MCF 10A (cell line): Measurements from ENCODE around the gene SUV39H1. TPM values are rescaled to one million over a fixed set of nuclear protein-coding genes. Genes with fewer than 3 reads are reported as not detected.

Experiments
- BruUV-seq: library from RNA; stranded (reverse); fragments of 400-500 nt; replicated peaks from 2 replicates; lab custom pipeline; 2021; lab: Mats Ljungman, UMichigan
- CTCF ChIA-PET: fragments of 300-600 bp; sonication (Branson Sonifier 250); formaldehyde crosslinking; extraction: SDS; loops from one replicate; lab custom pipeline; 2021; ENCODE audit warnings: antibody characterized with exemption, inconsistent platforms; lab: Yijun Ruan, JAX
- POLR2A ChIA-PET: fragments of 300-600, 350-650 bp; sonication (Branson Sonifier 250); formaldehyde crosslinking; extraction: SDS; loops from one replicate; lab custom pipeline; 2020; ENCODE audit warnings: antibody characterized with exemption, inconsistent platforms; lab: Yijun Ruan, JAX
- DNase-seq: peaks from one replicate; pipeline ENCODE4 v3.0.0-alpha.2; 2018; ENCODE audit not compliant: unreplicated experiment
- H3K27ac Mint-ChIP-seq: one replicate; pipeline ENCODE4 v1.8.0; 2022; ENCODE audit warnings: mild to moderate bottlenecking, low read depth, mixed read lengths; ENCODE audit not compliant: unreplicated experiment
- H3K27me3 Mint-ChIP-seq: one replicate; pipeline ENCODE4 v1.8.0; 2022; ENCODE audit warnings: mixed read lengths; ENCODE audit not compliant: insufficient read depth, unreplicated experiment
- H3K36me3 Mint-ChIP-seq: one replicate; pipeline ENCODE4 v1.8.0; 2022; ENCODE audit warnings: mild to moderate bottlenecking, moderate library complexity, mixed read lengths; ENCODE audit not compliant: insufficient read depth, unreplicated experiment
- H3K4me1 Mint-ChIP-seq: one replicate; pipeline ENCODE4 v1.8.0; 2022; ENCODE audit warnings: mixed read lengths; ENCODE audit not compliant: insufficient read depth, unreplicated experiment
- H3K4me3 Mint-ChIP-seq: one replicate; pipeline ENCODE4 v1.8.0; 2022; ENCODE audit warnings: mild to moderate bottlenecking, moderate library complexity, mixed read lengths; ENCODE audit not compliant: unreplicated experiment
- H3K9me3 Mint-ChIP-seq: one replicate; pipeline ENCODE4 v1.8.0; 2022; ENCODE audit warnings: mixed read lengths; ENCODE audit not compliant: unreplicated experiment
- intact Hi-C: fragments of 100-400 bp; cut with micrococcal nuclease; formaldehyde crosslinking; loops from 2 replicates; pipeline ENCODE4 v1.14.1; 2022
- total RNA-seq: library from RNA; stranded (reverse); gene quantifications from 2 replicates; pipeline ENCODE4 v1.2.3, GENCODE V29; 2022
- TF ChIP-seq, protein P1 (sequence below): fragments of 200-600 bp; IDR thresholded peaks from one replicate; pipeline ENCODE4 v1.8.0; 2022; ENCODE audit warnings: antibody characterized with exemption, mild to moderate bottlenecking; ENCODE audit not compliant: unreplicated experiment

SUV39H1 gene
- total RNA-seq, 1 experiment from 2014 or later = 8.7 TPM

DNA sequence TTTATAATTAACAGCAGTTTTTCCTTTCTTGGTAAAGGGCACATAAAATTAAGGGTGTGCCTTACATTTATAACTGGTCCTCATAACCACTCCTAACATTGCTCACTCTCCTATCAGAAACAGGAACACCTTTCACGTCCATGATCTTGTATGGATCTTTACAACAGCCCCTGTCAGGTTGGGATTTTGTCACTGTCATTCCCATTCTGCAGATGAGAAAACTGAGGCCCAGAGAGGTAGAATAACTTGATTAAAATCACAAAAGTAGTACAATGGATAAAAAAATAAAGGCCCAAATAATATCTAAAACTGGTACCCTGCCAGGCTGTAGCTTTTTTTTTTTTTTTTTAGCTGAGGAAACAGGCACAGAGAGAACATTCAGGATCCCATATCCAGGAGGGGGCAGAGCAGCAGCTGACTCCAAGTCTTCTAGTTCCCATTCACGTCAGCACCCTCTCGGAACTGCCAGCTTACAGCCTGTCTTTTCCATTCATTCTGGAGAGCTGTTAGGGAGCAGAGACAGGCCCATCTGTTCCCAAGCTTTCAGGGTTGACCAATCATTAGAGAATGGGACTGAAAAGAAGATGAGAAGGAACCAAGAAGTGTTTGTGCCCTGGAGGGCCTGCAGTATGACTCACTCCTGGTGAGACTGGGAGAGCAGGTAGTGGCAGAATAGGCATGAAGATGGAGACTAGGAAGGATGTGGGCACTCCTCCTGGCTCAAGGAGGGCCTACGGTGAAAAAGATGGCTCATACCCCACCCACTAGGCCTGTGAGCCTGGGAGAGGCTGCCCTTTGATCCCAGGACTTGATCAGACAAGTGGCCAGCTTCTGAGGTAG lies 7.3 kb downstream of the SUV39H1 start:
- peak; percentile 76 for DNase-seq
- intact Hi-C loops = no loop called here
- Mint-ChIP-seq H3K9me3 (no peaks in the 10 kb centered on the region), H3K36me3 (peaks cover 7% of the 10 kb centered on the region), H3K27ac (peak overlapping the region; percentile 22), H3K4me3 (no peak overlapping the region), H3K27me3 (no peaks in the 10 kb centered on the region), H3K4me1 (peaks cover 11% of the 10 kb centered on the region)
- CTCF ChIA-PET = interaction anchor here (0.8 to 1.1 kb wide), 2 partner anchors 9 to 45 kb away, joined by 3 to 5 read pairs; no protein-coding TSS in a partner anchor
- TF ChIP-seq, protein P1, sequence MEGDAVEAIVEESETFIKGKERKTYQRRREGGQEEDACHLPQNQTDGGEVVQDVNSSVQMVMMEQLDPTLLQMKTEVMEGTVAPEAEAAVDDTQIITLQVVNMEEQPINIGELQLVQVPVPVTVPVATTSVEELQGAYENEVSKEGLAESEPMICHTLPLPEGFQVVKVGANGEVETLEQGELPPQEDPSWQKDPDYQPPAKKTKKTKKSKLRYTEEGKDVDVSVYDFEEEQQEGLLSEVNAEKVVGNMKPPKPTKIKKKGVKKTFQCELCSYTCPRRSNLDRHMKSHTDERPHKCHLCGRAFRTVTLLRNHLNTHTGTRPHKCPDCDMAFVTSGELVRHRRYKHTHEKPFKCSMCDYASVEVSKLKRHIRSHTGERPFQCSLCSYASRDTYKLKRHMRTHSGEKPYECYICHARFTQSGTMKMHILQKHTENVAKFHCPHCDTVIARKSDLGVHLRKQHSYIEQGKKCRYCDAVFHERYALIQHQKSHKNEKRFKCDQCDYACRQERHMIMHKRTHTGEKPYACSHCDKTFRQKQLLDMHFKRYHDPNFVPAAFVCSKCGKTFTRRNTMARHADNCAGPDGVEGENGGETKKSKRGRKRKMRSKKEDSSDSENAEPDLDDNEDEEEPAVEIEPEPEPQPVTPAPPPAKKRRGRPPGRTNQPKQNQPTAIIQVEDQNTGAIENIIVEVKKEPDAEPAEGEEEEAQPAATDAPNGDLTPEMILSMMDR = no peak
- POLR2A ChIA-PET = interaction anchor here (0.7 kb wide), 1 partner anchor 1877 kb away, joined by 3 read pairs; no protein-coding TSS in a partner anchor
- no TSS peak for BruUV-seq

DNA sequence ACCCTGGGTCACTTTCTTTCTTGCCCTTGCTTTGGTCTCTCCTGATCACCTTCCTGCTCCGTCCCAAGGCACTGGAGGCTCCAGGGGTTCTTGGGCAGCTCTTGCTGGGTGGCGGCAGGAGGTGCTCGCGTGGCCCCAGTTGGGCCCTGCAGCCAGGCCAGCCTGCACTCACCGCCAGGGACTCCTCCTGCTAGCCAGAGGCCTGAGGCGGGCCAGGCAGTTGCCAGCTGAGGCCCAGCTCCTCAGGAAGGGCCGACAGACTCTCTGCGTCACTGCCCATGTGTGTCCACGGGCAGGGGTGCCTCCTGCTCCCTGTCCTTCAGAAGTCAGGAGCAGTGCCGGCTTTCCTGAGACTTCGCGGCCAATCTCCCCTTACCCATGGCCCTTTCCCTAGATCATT lies 9.3 kb downstream of the SUV39H1 start:
- ChIA-PET POLR2A (interaction anchor here (0.9 kb wide), 1 partner anchor 14 kb away, joined by 3 read pairs; no protein-coding TSS in a partner anchor), CTCF (no interaction called here)
- no peak for DNase-seq
- Mint-ChIP-seq H3K27ac (peak overlapping the region; percentile 74), H3K27me3 (no peaks in the 10 kb centered on the region), H3K4me1 (peaks cover 11% of the 10 kb centered on the region), H3K36me3 (peaks cover 7% of the 10 kb centered on the region), H3K4me3 (no peak overlapping the region), H3K9me3 (no peaks in the 10 kb centered on the region)
- TF ChIP-seq, protein P1 = no peak
- intact Hi-C loops = no loop called here
- no TSS peak for BruUV-seq

DNA sequence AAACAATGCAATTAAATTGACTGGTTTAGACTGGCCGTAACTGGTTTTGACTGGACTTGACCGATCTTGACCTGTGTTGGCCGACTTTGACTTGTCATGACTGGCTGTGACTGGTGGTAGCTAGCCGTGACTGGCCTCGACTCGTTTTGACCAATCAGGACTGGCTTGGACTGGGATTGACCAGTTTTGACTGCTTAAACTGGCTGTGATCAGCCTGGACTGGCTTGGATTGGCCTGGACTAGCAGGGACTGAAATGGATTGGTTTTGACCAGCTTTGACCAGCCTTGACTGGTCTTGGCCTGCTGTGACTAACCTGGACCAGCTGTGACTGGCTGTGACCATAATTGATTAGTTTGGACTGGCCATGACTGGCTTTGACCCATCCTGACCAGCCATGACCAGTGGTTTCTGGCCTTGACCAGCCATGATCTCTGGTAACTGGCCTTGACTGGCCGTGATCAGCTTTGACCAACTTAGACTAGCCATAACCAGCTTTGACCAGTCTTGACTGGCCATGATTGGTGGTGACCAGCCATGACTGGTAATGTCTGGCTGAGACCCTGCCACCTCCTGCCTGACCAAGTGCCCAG lies 13.1 kb downstream of the SUV39H1 start:
- H3K9me3 Mint-ChIP-seq = peaks cover 8% of the 10 kb centered on the region
- CTCF ChIA-PET = interaction anchor here (0.6 kb wide), 1 partner anchor 49 kb away, joined by 3 read pairs; no protein-coding TSS in a partner anchor
- H3K27ac Mint-ChIP-seq = no peak overlapping the region
- no peaks in the 10 kb centered on the region for H3K27me3 Mint-ChIP-seq
- BruUV-seq = no TSS peak
- H3K4me1 Mint-ChIP-seq = peaks cover 13% of the 10 kb centered on the region
- no peaks in the 10 kb centered on the region for H3K36me3 Mint-ChIP-seq
- TF ChIP-seq, protein P1 = no peak
- intact Hi-C loops = no loop called here
- no peak overlapping the region for H3K4me3 Mint-ChIP-seq
- POLR2A ChIA-PET = no interaction called here
- DNase-seq = no peak
